ENCODE data around the gene KLHL5. TPM values are rescaled to one million over a fixed set of nuclear protein-coding genes. Genes with fewer than 3 reads are reported as not detected.

KLHL5 gene
- total and polyA plus RNA-seq, 2 of the 4 experiments (the other 2 are of a cell fraction) = 58.8 to 97.7 TPM

DNA sequence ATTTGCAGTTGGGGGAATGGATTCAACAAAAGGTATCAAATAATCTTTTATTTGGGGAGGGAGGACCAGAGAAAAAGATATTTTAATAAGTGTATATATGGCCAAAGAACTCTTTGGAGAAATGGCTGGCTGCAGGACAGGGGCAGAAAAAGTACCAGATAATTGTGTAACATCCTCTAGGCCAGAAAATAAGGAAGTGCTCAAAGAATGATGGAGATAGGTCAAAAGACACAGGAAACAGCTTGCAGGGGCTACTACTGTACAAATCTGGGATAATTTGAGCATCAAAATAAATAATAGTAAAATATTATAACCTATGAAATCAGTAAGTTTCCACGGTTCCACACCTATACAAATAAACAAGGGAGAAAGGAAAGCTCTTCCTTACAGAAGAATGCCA is 34.8 kb downstream of the KLHL5 start:
- Histone ChIP-seq H2BK20ac (ENCODE audit: low read depth, low read length) (no peak overlapping the region), H3K27ac (ENCODE audit: insufficient read depth, low read length) (no peak overlapping the region), H3K4me3 (ENCODE audit: insufficient read depth, low read depth, low read length) (no peak overlapping the region), H3K9ac (ENCODE audit: low read depth, low read length) (no peak overlapping the region), H2BK5ac (ENCODE audit: low read depth, low read length, poor library complexity, severe bottlenecking) (no peak overlapping the region), H2AFZ (replicated peaks; ENCODE audit: low read length, poor library complexity) (no peak overlapping the region), H2AK9ac (replicated peaks; ENCODE audit: low read depth, low read length, poor library complexity) (no peak overlapping the region), H3K56ac (ENCODE audit: extremely low read depth, insufficient read depth, low read length) (no peak overlapping the region), H2BK15ac (ENCODE audit: low read depth, low read length) (no peak overlapping the region), H3K4me2 (ENCODE audit: low read depth, low read length) (no peak overlapping the region), H4K20me1 (ENCODE audit: insufficient read depth, low read length) (no peaks in the 10 kb centered on the region; the same call in 1 of the 2 replicates), H4K5ac (ENCODE audit: low read depth, low read length) (no peak overlapping the region), H2AK5ac (ENCODE audit: low read depth, low read length) (no peak overlapping the region; the same call in 1 of the 2 replicates), H2BK120ac (ENCODE audit: low read depth, low read length) (no peak overlapping the region), H3K18ac (ENCODE audit: low read depth, low read length) (no peak overlapping the region), H3K4ac (ENCODE audit: low read depth, low read length) (no peak overlapping the region), H3K27me3 (ENCODE audit: control insufficient read depth, insufficient read depth, low read length) (no peaks in the 10 kb centered on the region), H3K9me3 (ENCODE audit: control insufficient read depth, insufficient read depth, low read length) (no peaks in the 10 kb centered on the region), H3K79me1 (ENCODE audit: low read depth in 1 of 2, low read length in 2 of 2) (peaks cover 10 to 25% of the 10 kb centered on the region in 2 experiments), H3K23ac (ENCODE audit: low read depth, low read length) (no peak overlapping the region), H4K8ac (ENCODE audit: low read depth in 2 of 2, low read length in 2 of 2) (no peak overlapping the region), H3K36me3 (ENCODE audit: control insufficient read depth, insufficient read depth, low read length) (peaks cover 26% of the 10 kb centered on the region), H3K14ac (replicated peaks; ENCODE audit: low read depth, low read length) (no peak overlapping the region), H3K4me1 (ENCODE audit: control insufficient read depth, insufficient read depth, low read length) (no peaks in the 10 kb centered on the region), H3K9me1 (ENCODE audit: insufficient read depth, low read length) (no peaks in the 10 kb centered on the region), H4K91ac (ENCODE audit: insufficient read depth, low read depth, low read length) (no peak overlapping the region)
- intact Hi-C loops (cut with micrococcal nuclease) (loop anchor here (5.0 kb wide), 1 partner anchor 35 kb away; the partner anchor contains the start of gene KLHL5), in situ Hi-C loops (cut with MboI; ENCODE audit: low sequenced_read_pairs) (no loop called here), dilution Hi-C loops (cut with HindIII; ENCODE audit: low sequenced_read_pairs, unreplicated experiment) (no loop called here)
- DNase-seq = no peak
- WGBS, 2 experiments (ENCODE audit: extremely low coverage in 2 of 2, insufficient read length in 1 of 2) = no CpG with 5 or more reads among the region's 1 CpG
- no peak for ATAC-seq (ENCODE audit: low read depth)
- BruUV-seq (replicated peaks) = no TSS peak
- TF ChIP-seq CHD1 (IDR thresholded peaks at IDR 0.05; ENCODE audit: low read depth, low read length) = no peak
- TF ChIP-seq SMC3 (IDR thresholded peaks at IDR 0.05; ENCODE audit: low read depth, low read length) = no peak
- no peak for TF ChIP-seq MAZ (IDR thresholded peaks at IDR 0.05; ENCODE audit: borderline replicate concordance, low read depth, low read length)
- no peak for TF ChIP-seq MAFK (IDR thresholded peaks at IDR 0.05; ENCODE audit: low read depth, low read length)
- no peak for TF ChIP-seq NFE2L2 (IDR thresholded peaks at IDR 0.05; ENCODE audit: low read depth, low read length)
- TF ChIP-seq FOS (IDR thresholded peaks at IDR 0.05; ENCODE audit: low read depth, low read length) = no peak
- no peak for TF ChIP-seq POLR2A (IDR thresholded peaks at IDR 0.05; ENCODE audit: low read depth, low read length)
- no peak for TF ChIP-seq RAD21 (IDR thresholded peaks at IDR 0.05; ENCODE audit: low read length)
- no peak for TF ChIP-seq RCOR1 (IDR thresholded peaks at IDR 0.05; ENCODE audit: insufficient replicate concordance, low read length)
- TF ChIP-seq RFX5 (IDR thresholded peaks at IDR 0.05; ENCODE audit: low read depth, low read length) = no peak
- TF ChIP-seq CEBPB (IDR thresholded peaks at IDR 0.05; ENCODE audit: low read depth, low read length) = no peak
- TF ChIP-seq, protein P1, sequence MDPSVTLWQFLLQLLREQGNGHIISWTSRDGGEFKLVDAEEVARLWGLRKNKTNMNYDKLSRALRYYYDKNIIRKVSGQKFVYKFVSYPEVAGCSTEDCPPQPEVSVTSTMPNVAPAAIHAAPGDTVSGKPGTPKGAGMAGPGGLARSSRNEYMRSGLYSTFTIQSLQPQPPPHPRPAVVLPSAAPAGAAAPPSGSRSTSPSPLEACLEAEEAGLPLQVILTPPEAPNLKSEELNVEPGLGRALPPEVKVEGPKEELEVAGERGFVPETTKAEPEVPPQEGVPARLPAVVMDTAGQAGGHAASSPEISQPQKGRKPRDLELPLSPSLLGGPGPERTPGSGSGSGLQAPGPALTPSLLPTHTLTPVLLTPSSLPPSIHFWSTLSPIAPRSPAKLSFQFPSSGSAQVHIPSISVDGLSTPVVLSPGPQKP (IDR thresholded peaks at IDR 0.05; ENCODE audit: borderline replicate concordance, low read depth, low read length) = no peak
- TF ChIP-seq BHLHE40 (IDR thresholded peaks at IDR 0.05; ENCODE audit: low read depth, low read length) = no peak
- no peak for TF ChIP-seq MXI1 (IDR thresholded peaks at IDR 0.05; ENCODE audit: borderline replicate concordance, low read depth, low read length)
- TF ChIP-seq, protein P2, sequence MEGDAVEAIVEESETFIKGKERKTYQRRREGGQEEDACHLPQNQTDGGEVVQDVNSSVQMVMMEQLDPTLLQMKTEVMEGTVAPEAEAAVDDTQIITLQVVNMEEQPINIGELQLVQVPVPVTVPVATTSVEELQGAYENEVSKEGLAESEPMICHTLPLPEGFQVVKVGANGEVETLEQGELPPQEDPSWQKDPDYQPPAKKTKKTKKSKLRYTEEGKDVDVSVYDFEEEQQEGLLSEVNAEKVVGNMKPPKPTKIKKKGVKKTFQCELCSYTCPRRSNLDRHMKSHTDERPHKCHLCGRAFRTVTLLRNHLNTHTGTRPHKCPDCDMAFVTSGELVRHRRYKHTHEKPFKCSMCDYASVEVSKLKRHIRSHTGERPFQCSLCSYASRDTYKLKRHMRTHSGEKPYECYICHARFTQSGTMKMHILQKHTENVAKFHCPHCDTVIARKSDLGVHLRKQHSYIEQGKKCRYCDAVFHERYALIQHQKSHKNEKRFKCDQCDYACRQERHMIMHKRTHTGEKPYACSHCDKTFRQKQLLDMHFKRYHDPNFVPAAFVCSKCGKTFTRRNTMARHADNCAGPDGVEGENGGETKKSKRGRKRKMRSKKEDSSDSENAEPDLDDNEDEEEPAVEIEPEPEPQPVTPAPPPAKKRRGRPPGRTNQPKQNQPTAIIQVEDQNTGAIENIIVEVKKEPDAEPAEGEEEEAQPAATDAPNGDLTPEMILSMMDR (conservative IDR thresholded peaks at IDR 0.05; ENCODE audit: low read depth, low read length) = no peak
- TF ChIP-seq, protein P3, sequence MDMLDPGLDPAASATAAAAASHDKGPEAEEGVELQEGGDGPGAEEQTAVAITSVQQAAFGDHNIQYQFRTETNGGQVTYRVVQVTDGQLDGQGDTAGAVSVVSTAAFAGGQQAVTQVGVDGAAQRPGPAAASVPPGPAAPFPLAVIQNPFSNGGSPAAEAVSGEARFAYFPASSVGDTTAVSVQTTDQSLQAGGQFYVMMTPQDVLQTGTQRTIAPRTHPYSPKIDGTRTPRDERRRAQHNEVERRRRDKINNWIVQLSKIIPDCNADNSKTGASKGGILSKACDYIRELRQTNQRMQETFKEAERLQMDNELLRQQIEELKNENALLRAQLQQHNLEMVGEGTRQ (IDR thresholded peaks at IDR 0.05; ENCODE audit: low read depth, low read length) = no peak
- CTCF ChIA-PET = no interaction called here
- POLR2A ChIA-PET (ENCODE audit: unreplicated experiment) = no interaction called here

Data from IMR-90 (cell line).